ENCODE results near the gene EVL.

The EVL gene

DNA sequence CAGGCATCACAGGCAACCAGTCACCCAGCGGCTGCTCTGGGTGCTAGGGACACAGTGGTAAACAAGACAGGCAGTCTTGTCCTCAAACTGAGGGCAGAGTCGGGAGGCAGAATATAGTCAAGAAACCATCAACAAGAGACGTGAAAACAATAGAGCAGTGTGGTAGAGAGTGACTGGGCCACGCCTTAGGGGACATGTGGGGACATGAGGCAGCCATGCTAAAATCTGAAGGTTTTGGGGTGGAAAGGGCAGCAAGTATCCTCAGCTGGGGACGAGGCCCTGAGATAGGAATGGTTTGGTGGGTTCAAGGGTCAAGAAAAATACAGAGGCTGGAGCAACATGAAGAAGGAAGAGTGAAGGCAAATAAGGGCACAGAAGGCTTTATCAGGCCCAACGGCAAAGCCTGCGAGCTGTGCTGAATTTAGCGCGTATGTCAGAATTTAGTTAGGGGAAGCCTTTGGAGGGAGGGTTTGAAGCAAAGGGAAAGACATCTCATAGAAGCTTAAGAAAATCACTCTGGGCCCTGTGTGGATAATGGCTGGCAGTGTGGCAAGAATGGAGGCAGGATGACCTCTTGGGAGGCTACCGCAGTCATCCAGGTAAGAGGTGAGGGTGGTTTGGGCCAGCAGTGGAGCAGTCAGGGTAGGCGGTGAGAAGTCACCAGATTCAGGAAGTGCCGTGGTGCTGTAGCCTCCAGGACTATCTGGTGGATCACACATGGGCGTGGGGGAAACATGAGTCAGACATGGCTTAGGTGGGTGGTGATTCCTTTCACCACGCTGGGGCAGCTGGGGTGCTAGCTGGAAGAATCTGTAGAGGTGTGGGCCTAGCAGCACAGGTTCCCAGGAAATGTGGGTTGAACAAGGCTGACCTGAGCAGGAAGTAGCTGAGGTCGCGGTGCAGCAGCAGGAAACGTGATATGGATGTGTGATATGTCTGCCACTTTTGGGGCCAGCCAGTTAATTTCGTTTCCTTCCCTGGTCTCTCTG is 3.0 kb downstream of the EVL start:
- no peaks in the 10 kb centered on the region for H3K9me3 ChIP-seq (ENCODE audit: control insufficient read depth in 1 of 2, low read length in 2 of 2)
- no peaks in the 10 kb centered on the region for H3K36me3 ChIP-seq (ENCODE audit: control insufficient read depth in 1 of 2, insufficient read depth in 2 of 2, low read length in 2 of 2)
- H3K27me3 ChIP-seq (ENCODE audit: low read depth, low read length): no peaks in the 10 kb centered on the region
- H3K4me1 ChIP-seq (ENCODE audit: control insufficient read depth in 1 of 2, insufficient read depth in 2 of 2, low read length in 2 of 2): no peaks in the 10 kb centered on the region
- H3K27ac ChIP-seq (ENCODE audit: low read length): peak overlapping the region; percentile 32
- peak overlapping the region in 1 of 2 donors; percentile 27 for H3K4me3 ChIP-seq (ENCODE audit: low read depth in 1 of 2, low read length in 2 of 2)

DNA sequence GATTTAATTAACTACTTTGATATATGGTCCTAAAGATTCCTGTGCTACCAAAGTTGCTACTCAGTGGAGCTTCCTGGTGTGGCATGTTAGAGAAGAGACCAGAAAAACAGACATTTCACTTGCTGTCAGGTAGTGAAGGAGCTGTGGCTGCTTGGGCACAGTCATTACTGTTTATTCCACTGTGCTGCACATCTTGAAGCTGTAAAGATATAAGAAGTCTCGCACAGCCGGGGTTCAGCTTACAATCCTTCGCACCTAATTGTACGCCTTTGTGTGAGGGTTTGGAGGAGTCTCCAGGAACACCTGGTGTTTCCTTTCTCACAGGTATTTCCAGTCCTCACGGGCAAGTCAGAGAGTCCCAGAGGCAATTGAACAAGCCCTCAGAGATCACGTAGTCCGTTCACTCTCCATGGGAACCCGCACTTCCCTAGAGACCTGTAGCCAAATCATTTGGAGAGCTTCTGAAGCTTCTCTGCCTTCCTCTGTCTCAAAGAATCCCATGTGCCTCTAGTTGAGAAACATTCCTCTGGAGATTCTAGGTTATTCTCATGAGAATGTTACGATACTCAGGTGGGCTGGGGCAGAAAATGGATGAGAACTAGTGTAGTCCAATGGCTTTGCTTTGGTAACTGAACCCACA is 4.1 kb downstream of the EVL start:
- no peaks in the 10 kb centered on the region for H3K4me1 ChIP-seq (ENCODE audit: control insufficient read depth in 1 of 2, insufficient read depth in 2 of 2, low read length in 2 of 2)
- no peaks in the 10 kb centered on the region for H3K9me3 ChIP-seq (ENCODE audit: control insufficient read depth in 1 of 2, low read length in 2 of 2)
- H3K27me3 ChIP-seq (ENCODE audit: low read depth, low read length): no peaks in the 10 kb centered on the region
- H3K36me3 ChIP-seq (ENCODE audit: control insufficient read depth in 1 of 2, insufficient read depth in 2 of 2, low read length in 2 of 2): no peaks in the 10 kb centered on the region
- H3K4me3 ChIP-seq (ENCODE audit: low read depth in 1 of 2, low read length in 2 of 2): peak overlapping the region in 1 of 2 donors; percentile 27
- H3K27ac ChIP-seq (ENCODE audit: low read length): peak overlapping the region; percentile 19

DNA sequence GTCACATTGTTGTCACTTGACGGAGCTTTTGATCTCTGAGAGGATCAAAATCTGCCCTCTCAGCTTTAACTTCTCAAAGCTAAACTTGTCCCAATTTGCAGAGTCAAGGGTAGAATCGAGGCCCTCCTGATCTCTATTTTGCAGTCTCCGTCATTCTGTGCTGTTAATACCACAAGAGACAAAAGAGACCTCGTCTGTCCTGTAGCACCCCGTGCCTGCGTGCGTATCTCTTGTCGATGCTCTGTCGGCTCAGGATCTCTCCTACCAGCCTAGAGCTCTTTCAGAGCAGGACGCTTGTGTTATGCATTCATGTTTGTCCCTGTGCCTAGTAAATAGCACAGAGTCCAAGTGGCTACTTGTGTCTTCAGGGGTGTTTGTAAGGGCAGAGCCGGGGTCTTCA is 5.1 kb downstream of the EVL start:
- Histone ChIP-seq H3K36me3 (ENCODE audit: control insufficient read depth in 1 of 2, insufficient read depth in 2 of 2, low read length in 2 of 2) (no peaks in the 10 kb centered on the region), H3K27ac (ENCODE audit: low read length) (peak overlapping the region; percentile 0), H3K4me3 (ENCODE audit: low read depth in 1 of 2, low read length in 2 of 2) (no peak overlapping the region), H3K27me3 (ENCODE audit: low read depth, low read length) (no peaks in the 10 kb centered on the region), H3K9me3 (ENCODE audit: control insufficient read depth in 1 of 2, low read length in 2 of 2) (no peaks in the 10 kb centered on the region), H3K4me1 (ENCODE audit: control insufficient read depth in 1 of 2, insufficient read depth in 2 of 2, low read length in 2 of 2) (no peaks in the 10 kb centered on the region)

DNA sequence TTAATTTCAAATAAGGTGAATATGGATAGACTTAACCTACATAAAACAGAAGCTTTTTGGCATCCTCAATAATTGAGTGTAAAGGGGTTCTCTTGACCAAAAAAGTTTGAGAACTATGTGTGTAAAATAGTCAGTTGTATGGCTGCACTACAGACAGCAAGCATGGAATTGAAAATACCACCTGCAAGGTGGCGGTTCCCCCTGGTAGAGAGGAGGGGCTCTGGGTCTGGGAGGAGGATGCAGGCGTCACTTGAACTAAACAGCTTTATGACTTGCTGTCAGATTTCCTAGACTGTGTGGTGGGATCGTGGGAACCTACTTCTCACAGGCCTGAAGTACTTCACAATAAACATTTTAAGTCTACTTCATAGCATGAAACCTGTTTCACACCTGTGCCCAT is 6.3 kb downstream of the EVL start:
- Histone ChIP-seq H3K4me1 (ENCODE audit: control insufficient read depth in 1 of 2, insufficient read depth in 2 of 2, low read length in 2 of 2) (no peaks in the 10 kb centered on the region), H3K4me3 (ENCODE audit: low read depth in 1 of 2, low read length in 2 of 2) (no peak overlapping the region), H3K27ac (ENCODE audit: low read length) (no peak overlapping the region), H3K27me3 (ENCODE audit: low read depth, low read length) (no peaks in the 10 kb centered on the region), H3K9me3 (ENCODE audit: control insufficient read depth in 1 of 2, low read length in 2 of 2) (no peaks in the 10 kb centered on the region), H3K36me3 (ENCODE audit: control insufficient read depth in 1 of 2, insufficient read depth in 2 of 2, low read length in 2 of 2) (no peaks in the 10 kb centered on the region)

DNA sequence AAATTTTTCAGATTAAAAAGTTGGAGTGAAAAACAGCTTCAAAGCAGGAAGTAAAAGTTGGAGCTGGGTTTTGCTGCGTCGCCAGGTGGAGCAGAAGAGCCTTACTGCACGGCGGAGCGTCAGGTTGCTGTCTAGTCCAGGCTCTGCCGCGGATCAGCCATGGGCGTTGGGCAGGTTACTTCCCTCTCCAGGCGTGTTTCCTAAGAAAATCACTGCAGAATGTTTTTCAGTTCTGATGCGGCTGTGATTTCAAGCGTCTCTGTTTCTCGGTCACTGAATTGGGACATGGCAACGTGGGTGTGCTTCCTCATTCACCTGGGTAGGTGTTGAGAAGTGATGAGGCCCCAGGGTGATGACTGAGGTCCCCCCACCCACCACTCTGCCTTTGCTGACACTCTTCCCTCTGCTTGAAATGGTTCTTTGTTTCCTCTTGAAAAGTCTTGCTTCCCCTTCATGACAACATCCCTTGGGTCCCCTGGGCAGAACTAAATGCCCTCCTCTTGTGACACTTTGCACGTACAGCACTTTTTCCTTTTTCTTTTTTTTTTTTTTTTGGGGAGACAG is 7.6 kb downstream of the EVL start:
- no peaks in the 10 kb centered on the region for H3K9me3 ChIP-seq (ENCODE audit: control insufficient read depth in 1 of 2, low read length in 2 of 2)
- no peak overlapping the region for H3K27ac ChIP-seq (ENCODE audit: low read length)
- no peak overlapping the region for H3K4me3 ChIP-seq (ENCODE audit: low read depth in 1 of 2, low read length in 2 of 2)
- H3K27me3 ChIP-seq (ENCODE audit: low read depth, low read length): no peaks in the 10 kb centered on the region
- no peaks in the 10 kb centered on the region for H3K4me1 ChIP-seq (ENCODE audit: control insufficient read depth in 1 of 2, insufficient read depth in 2 of 2, low read length in 2 of 2)
- H3K36me3 ChIP-seq (ENCODE audit: control insufficient read depth in 1 of 2, insufficient read depth in 2 of 2, low read length in 2 of 2): no peaks in the 10 kb centered on the region

DNA sequence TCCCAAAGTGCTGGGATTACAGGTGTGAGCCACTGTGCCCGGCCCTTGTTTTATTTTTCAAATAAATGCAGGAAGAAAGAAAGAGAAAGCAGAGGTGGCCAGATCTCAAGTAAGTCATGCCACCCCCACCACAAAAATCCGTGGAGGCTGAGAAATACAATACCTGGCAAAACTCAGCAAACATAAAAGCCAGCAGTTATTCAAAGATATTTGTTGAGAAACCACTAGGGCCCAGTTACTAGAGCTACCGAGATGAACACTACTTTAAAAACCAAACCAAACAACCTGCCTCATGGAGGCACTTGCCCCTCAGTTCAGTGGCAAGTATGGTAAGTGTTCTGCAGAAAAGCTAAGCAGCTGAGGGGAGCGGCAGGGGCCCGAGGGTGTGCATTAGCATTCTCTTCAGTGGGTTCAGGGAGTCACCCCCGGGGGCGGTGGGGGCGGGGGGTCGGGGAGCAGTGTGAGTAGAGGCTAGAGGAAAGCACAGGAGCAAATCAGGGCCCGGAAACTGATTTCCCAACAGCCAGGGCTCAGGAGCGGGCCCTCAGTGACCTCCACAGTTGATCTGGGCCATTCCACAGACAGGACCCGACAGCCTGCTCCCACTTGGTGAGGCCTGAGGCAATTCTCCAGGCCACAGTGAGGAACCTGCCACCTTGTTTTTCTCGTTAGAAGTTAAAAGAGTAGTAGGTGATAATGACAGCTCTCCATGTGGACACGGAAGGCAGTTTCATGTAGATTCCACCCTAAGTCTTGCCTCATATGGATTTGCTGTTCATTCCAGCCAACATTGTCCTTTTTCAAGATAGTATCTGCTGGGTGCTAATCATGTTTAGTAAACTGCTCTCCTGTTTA is 8.6 kb downstream of the EVL start:
- peaks cover 0 to 7% of the 10 kb centered on the region in 2 donors for H3K4me1 ChIP-seq (ENCODE audit: control insufficient read depth in 1 of 2, insufficient read depth in 2 of 2, low read length in 2 of 2)
- no peak overlapping the region for H3K4me3 ChIP-seq (ENCODE audit: low read depth in 1 of 2, low read length in 2 of 2)
- no peak overlapping the region for H3K27ac ChIP-seq (ENCODE audit: low read length)
- H3K9me3 ChIP-seq (ENCODE audit: control insufficient read depth in 1 of 2, low read length in 2 of 2): no peaks in the 10 kb centered on the region
- no peaks in the 10 kb centered on the region for H3K27me3 ChIP-seq (ENCODE audit: low read depth, low read length)
- no peaks in the 10 kb centered on the region for H3K36me3 ChIP-seq (ENCODE audit: control insufficient read depth in 1 of 2, insufficient read depth in 2 of 2, low read length in 2 of 2)

DNA sequence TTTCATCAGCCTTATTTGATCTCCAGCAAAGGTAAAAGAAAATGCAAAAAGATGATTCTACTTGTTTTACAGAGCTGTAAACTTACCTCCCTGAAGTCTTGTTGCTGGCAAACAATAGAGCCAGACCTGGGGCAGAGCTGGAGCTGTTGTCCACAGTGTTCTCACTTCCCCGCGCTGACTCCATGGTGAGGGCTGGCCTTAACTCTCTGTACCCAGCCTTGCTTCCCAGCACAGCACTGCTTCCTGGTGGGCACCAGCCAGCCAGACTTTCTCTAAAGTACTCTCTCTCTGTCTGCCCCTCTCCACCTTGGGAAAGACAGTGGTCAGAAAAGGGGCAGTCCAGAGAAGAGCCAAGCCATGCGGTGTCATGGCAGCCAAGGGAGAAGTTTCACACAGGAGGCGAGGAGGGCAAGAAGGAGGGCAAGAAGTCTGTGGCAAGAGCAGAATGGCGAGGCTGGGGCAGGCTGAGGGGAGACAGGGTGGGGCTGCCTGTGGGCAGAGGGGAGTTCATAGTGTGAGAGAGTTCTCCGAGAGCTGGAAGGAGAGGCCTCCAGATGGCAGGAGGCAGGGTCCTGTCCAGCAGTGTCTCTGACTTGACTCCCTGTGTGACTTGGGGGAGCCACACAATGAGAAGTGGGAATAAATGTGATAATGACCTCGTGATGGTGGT is 9.3 kb downstream of the EVL start:
- H3K36me3 ChIP-seq (ENCODE audit: control insufficient read depth in 1 of 2, insufficient read depth in 2 of 2, low read length in 2 of 2): no peaks in the 10 kb centered on the region
- H3K27me3 ChIP-seq (ENCODE audit: low read depth, low read length): no peaks in the 10 kb centered on the region
- H3K4me1 ChIP-seq (ENCODE audit: control insufficient read depth in 1 of 2, insufficient read depth in 2 of 2, low read length in 2 of 2): peaks cover 0 to 8% of the 10 kb centered on the region in 2 donors
- H3K27ac ChIP-seq (ENCODE audit: low read length): no peak overlapping the region
- H3K9me3 ChIP-seq (ENCODE audit: control insufficient read depth in 1 of 2, low read length in 2 of 2): no peaks in the 10 kb centered on the region
- H3K4me3 ChIP-seq (ENCODE audit: low read depth in 1 of 2, low read length in 2 of 2): no peak overlapping the region

DNA sequence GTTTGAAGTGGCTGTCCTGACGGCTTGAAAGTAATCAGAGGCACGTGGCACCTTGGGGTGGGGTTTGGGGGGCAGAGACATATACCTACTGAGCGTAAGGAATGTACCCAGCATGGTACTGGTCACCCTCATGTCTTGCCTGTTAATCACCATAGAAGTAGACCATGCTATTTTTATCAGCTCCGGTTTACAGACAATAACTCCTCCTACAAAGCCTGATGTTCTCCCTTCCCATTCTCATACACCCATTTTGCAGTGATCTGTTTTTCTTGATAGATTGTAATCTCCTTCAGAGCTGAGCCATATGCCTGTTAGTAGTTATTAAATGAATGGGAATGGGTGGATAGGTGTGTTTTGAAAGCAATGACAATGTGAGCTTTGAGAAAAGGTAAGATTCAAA is 10.5 kb downstream of the EVL start:
- no peak overlapping the region for H3K27ac ChIP-seq (ENCODE audit: low read length)
- peaks cover 0 to 8% of the 10 kb centered on the region in 2 donors for H3K4me1 ChIP-seq (ENCODE audit: control insufficient read depth in 1 of 2, insufficient read depth in 2 of 2, low read length in 2 of 2)

DNA sequence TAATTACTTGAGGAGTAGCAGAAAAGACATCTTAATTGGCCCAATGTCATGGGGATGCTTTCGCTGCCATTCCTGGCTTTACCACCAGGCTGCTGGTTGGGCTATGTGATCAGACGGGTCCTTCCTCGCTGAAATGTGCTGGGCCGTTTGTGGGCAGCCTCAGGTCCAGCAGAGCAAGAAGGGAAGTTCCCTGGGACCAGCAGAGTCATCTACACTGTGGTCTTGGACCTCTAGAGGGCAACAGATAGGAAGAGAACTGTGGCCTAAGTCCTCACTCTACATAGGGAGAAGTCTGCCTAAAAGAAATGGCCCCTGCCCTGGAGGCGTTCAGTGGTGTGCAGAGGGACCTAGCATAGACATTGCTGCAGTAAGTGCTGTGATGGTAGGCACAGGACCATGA is 10.9 kb downstream of the EVL start:
- Histone ChIP-seq H3K4me3 (ENCODE audit: low read depth in 1 of 2, low read length in 2 of 2) (no peak overlapping the region), H3K36me3 (ENCODE audit: control insufficient read depth in 1 of 2, insufficient read depth in 2 of 2, low read length in 2 of 2) (no peaks in the 10 kb centered on the region), H3K27ac (ENCODE audit: low read length) (no peak overlapping the region), H3K9me3 (ENCODE audit: control insufficient read depth in 1 of 2, low read length in 2 of 2) (no peaks in the 10 kb centered on the region), H3K4me1 (ENCODE audit: control insufficient read depth in 1 of 2, insufficient read depth in 2 of 2, low read length in 2 of 2) (peaks cover 0 to 8% of the 10 kb centered on the region in 2 donors), H3K27me3 (ENCODE audit: low read depth, low read length) (no peaks in the 10 kb centered on the region)

More for the DNA sequence above, 10.5 kb downstream of the EVL start:
- Histone ChIP-seq H3K4me3 (ENCODE audit: low read depth in 1 of 2, low read length in 2 of 2) (no peak overlapping the region), H3K27me3 (ENCODE audit: low read depth, low read length) (no peaks in the 10 kb centered on the region), H3K36me3 (ENCODE audit: control insufficient read depth in 1 of 2, insufficient read depth in 2 of 2, low read length in 2 of 2) (no peaks in the 10 kb centered on the region), H3K9me3 (ENCODE audit: control insufficient read depth in 1 of 2, low read length in 2 of 2) (no peaks in the 10 kb centered on the region)

DNA sequence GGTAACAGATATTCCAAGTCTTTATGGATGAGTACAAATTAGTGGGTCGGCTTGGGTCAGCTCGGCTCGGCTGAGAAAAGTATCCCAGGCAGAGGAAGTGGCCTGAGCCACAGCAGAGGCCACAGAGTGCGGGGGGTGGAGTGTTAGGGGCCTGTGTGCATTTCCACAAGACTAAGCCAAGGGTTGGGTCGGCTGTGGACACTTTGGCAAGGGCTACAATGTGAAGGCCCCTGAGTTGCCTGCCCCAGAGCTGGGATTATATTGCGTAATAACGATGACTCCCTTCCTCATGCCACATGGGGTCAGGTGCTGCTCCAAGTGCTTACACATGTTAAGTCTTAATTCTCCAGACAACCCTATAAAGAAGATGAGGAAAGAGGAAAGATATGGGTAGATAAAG is 11.4 kb downstream of the EVL start:
- Histone ChIP-seq H3K27ac (ENCODE audit: low read length) (no peak overlapping the region), H3K4me3 (ENCODE audit: low read depth in 1 of 2, low read length in 2 of 2) (no peak overlapping the region), H3K4me1 (ENCODE audit: control insufficient read depth in 1 of 2, insufficient read depth in 2 of 2, low read length in 2 of 2) (peaks cover 0 to 8% of the 10 kb centered on the region in 2 donors), H3K36me3 (ENCODE audit: control insufficient read depth in 1 of 2, insufficient read depth in 2 of 2, low read length in 2 of 2) (no peaks in the 10 kb centered on the region), H3K9me3 (ENCODE audit: control insufficient read depth in 1 of 2, low read length in 2 of 2) (no peaks in the 10 kb centered on the region), H3K27me3 (ENCODE audit: low read depth, low read length) (no peaks in the 10 kb centered on the region)
